Subcutaneous adipose tissue (tissue), 4 donors: ENCODE results near the gene TEX54. TPM values are rescaled to one million over a fixed set of nuclear protein-coding genes. Genes with fewer than 3 reads are reported as not detected.

Experiments used
- total RNA-seq, 4 donors: library from RNA; depleted of rRNA; stranded (reverse); fragments of >200 nt; gene quantifications; one replicate each; pipeline ENCODE4 v1.1.0, GENCODE V29; 2016
- TF ChIP-seq, protein P1 (sequence below): fragments of 450-650 bp; IDR thresholded peaks from one replicate; pipeline ENCODE4 v1.5.1; 2016; ENCODE audit warnings: low read depth, mild to moderate bottlenecking, control low read depth, antibody characterized with exemption, moderate library complexity

TEX54 gene
- total RNA-seq, 4 donors from 2014 or later = not detected

- TF ChIP-seq, protein P1, sequence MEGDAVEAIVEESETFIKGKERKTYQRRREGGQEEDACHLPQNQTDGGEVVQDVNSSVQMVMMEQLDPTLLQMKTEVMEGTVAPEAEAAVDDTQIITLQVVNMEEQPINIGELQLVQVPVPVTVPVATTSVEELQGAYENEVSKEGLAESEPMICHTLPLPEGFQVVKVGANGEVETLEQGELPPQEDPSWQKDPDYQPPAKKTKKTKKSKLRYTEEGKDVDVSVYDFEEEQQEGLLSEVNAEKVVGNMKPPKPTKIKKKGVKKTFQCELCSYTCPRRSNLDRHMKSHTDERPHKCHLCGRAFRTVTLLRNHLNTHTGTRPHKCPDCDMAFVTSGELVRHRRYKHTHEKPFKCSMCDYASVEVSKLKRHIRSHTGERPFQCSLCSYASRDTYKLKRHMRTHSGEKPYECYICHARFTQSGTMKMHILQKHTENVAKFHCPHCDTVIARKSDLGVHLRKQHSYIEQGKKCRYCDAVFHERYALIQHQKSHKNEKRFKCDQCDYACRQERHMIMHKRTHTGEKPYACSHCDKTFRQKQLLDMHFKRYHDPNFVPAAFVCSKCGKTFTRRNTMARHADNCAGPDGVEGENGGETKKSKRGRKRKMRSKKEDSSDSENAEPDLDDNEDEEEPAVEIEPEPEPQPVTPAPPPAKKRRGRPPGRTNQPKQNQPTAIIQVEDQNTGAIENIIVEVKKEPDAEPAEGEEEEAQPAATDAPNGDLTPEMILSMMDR = no peak
Observed at GRCh38 chr11:62805961-62806441, 26.6 kb downstream of the TEX54 start.

- TF ChIP-seq, protein P1 = no peak
Observed at GRCh38 chr11:62805076-62805892, 27.4 kb downstream of the TEX54 start, which contains the start of gene NXF1. NXF1 (minus strand) TSS chr11:62805440; CDS start chr11:62805356, 84 bp downstream.

GRCh38 chr11:62804310-62805075 lies 28.1 kb downstream of the TEX54 start:
- TF ChIP-seq, protein P1 = no peak

- TF ChIP-seq, protein P1 = no peak
Observed at GRCh38 chr11:62801071-62801470, 31.6 kb downstream of the TEX54 start.

DNA sequence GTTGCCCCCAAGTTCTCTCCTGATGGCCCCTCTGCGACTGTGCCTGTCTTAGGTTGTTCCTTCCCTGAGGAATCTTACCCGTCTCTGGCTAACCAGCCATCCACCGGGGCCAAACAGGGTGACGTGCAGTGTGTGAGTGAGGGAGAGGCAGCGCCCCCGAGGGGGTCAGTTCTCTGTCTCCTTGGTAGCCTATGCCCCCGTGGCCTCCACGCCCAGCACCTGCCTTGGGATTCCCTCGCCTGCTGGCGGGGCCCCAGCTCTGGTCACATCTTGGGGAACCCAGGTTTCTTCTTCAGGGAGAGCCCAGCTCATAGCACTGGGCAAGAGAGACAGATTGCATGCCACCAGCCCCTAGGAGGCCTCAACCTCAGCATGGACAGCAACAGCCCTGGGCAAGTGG lies 33.2 kb downstream of the TEX54 start:
- TF ChIP-seq, protein P1 = no peak

GRCh38 chr11:62796281-62796680 lies 36.4 kb downstream of the TEX54 start:
- TF ChIP-seq, protein P1 = no peak

DNA sequence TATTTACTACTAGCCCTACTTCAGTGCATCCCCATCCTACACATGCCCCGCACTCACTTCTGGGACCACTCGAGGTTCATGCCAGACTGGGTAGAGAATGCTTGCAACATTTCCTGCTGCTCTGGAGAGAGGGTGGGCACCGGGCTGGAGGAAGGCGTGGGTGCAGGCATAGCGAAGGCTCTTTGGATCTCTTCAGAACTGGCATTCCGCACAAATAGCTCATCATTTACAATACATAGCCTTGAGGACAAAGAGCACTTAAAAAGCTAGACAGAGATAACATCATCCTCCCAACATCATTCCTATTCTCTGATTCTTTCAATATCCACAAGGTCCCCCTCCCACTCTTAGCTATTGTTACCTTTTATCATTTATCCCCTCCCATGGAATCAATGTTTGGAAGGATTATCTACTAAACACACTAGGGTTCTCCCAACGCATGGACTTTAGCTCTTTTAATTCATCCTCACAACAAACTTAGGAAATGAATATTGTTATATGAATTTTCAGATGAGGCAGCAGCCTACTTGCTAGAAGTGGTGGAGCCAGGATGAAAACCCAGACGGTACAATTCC lies 38.4 kb downstream of the TEX54 start:
- TF ChIP-seq, protein P1 = no peak
